GM19193 (cell line): ENCODE results near the gene TBCD.

Experiments used
- POLR2A ChIP-seq: IDR thresholded peaks from 4 replicates; pipeline ENCODE4 v1.6.1; 2011; ENCODE audit not compliant: insufficient read depth, insufficient read length; ENCODE audit errors: extremely low read depth

Gene TBCD

DNA sequence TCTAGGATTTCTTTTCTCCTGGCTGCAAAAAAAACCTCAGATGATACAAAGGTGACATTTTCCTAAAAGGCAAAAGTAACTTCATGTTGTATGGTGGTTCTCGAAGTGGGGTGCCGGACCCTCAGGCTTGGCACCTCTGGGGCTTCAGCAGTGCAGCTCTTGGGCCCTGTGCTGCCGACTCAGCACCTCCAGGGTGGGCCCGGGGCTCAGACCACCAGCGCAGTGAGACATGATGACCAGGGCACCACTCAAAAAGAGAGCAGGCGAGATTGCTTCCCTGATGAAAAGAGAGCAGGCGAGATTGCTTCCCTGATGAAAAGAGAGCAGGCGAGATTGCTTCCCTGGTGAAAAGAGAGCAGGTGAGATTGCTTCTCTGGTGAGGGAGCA lies 186.6 kb downstream of the TBCD start:
- no peak for TF ChIP-seq POLR2A

DNA sequence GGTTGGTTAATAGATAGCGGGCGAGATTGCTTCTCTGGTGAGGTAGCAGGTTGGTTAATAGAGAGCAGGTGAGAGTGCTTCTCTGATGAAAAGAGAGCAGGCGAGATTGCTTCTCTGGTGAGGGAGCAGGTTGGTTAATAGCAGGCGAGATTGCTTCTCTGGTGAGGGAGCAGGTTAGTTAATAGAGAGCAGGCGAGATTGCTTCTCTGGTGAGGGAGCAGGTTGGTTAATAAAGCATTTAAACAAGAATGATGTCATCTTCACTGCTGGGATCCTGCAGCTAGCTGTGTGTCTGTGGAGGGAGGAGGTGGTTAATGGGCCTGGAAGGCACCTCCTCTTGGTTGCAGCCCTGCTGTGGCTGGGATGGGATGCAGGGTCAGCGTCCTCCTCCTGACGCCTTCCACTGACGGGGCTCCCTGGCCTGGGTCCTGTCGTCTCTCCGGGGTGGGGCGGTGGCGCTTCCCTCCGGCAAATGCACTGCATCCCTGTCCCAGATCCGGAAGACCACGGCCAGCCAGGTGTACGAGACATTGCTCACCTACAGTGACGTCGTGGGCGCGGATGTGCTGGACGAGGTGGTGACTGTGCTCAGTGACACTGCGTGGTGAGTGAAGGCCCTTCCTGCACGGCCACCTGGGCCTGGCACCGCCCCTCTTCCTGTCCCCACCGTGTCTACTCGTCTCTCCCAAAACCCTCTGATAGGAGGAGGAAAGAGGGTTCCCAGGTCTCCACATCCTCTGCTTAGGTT lies 187.2 kb downstream of the TBCD start:
- TF ChIP-seq POLR2A: no peak

DNA sequence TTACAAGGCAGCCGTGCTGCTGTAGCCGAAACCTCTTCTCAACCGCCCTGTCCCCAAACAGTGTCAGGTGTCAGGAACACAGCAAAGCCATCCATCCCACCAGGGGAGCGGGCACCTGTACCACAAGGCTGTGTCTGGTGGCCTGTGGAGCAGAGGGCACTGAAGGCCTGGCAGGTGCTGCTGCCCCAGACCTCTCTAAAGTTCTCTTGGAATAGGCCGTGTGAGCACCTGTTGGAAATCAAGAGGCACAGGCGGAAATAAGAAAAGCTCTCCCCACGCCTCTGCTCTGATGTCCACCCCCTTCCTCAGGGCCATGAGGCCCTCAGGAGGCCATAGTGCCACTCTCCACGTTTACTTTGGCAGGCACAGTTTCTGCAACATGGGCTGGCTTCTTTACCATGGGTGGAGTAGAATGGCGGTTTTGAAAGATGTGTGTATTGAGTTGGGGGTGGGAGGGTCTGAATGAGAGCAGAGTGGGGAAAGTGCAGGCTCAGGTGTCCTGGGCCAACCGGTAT lies 187.8 kb downstream of the TBCD start:
- no peak for TF ChIP-seq POLR2A

DNA sequence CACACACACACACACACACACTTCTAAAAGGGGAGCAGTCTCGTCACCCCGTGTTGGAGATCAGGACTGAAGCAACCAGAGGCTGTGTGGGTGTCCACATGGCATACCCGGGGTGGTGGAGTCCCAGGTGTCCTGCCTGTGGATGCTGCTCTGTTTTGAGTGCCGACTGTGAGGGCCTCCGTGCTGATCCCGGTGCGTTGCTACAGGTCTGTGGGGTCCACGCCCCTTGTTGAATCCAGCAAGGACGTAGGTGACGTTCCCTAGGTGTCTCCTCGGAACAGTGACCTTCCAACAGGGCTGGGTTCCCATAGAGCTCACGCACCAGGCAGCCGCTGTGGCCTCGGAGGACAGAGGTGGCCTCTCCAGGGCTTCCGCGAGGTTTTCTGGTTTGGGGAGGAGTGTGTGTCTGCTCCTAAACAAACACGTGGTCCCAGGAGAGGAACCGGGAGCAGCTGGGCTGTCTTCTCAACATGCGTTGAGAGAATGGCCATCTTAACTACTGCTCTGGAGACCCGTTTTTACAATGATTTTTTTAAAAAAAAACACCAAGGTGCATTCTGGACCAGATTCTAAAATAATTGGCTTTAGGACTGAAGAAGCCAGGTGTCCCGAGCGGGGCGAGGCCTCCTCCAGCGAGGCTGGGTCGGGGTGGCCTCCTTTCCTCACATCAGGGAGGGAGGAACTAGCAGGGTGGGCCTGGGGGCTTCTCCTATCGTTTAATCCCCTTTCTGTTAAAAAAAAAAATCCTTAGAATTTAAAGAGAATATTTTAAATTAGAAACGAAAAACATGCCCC lies 188.6 kb downstream of the TBCD start:
- TF ChIP-seq POLR2A: no peak

DNA sequence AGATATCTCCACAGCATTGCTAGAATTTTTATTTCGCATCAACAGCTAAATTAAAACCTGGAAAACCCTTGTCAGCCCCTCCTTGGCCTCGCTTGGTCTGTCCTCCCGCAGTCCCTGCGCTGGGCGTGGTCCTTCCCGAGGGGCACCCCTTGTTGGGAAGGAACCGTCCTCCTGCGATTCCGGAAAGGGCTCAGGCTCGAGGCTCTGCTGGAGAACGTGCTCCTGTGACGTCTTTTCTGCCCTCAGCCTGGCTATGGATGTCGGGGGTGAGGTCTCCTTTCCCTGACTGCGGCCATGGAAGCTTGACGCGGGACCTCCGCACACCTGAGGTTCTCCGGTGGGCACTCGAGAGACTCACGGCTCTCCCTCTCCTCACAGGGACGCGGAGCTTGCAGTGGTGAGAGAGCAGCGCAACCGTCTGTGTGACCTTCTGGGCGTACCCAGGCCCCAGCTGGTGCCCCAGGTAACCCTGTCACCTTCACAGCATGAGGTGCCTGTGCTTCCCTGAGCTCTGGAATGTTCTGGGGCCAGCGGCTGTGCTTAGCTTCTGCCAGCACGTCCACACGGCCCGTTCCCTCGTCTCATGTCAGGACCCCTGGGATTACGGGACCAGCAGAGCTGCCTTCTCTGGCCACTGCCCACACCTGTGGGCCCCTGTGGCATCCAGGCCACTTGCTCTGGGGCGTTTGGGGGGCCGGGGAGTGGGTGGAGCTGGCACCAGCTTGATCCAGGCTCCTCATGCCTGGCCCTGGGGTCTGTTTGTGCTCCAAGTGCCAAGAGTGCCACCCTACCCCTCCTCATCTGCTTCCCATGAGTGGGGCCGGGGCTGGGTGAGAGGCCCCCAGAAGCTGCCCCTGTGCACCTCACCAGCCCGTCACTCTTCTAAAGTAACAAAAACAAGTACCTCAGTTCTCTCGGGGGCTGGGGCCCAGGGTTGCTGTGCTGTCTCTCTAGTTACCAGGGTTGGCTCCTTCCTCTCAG lies 189.4 kb downstream of the TBCD start:
- TF ChIP-seq POLR2A: no peak

DNA sequence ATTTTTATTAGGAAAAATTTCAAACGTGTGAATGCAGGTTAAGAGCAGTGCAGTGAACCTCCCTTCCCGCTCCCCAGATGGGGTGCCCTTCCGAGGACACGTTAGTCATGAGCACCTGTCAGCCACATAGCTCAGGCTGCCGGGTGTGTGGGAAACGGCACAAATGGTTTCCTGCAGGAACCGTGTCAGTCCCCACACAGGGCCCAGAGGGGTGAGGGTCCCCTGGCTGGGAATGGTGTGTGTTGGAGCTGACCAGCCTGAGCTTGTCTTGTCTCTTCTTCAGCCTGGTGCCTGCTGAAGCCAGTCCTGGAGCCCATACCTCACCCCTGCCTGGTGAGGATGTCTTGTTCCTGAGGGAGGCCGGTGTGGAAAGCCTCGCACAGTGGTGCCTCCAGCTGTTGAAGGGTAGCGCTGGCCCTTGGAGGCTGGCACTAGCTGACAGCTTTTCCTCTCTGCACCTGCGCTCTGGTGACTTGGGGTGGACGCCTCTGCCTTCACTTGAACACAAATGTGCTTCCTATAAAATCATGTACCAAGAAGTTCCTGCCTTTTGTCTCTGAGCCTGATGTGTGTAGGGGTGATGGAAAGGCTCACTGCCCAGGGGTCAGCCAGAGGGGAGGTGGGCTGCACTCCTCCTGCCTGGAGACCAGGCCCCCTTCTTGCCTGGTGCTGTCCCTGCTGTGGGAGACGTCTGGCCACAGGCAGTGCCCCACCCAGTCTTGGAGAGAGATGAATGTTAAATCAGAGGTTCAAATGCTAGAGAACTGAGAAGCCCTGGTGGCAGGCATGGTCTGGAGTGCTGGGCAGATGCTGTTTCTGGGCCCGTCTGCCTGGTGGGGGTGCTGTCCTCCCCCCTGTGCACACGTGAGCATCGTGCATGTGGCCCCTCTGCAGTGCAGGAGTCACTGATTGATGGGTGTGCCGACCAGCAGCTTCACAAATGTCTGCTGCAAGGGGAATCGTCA lies 190.6 kb downstream of the TBCD start:
- TF ChIP-seq POLR2A: no peak

DNA sequence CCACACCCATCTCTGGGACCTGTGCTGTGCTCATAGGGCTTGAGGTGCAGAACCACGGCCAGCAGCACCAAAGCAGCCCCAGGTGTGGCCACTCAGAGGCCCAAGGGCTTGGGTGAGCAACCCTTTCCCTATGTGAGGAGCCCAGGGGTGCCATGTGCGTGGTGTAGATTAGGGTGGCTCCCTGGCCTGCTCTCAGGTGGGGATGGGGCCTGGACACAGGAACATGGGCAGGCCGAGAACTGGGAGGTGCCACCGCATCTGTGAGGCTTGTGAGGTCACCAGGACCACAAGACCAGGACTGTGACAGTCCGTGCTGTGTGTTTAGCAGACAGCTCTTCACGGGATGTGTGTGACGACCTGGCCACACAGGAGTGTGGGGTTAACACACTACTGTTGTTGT lies 191.5 kb downstream of the TBCD start:
- no peak for TF ChIP-seq POLR2A

DNA sequence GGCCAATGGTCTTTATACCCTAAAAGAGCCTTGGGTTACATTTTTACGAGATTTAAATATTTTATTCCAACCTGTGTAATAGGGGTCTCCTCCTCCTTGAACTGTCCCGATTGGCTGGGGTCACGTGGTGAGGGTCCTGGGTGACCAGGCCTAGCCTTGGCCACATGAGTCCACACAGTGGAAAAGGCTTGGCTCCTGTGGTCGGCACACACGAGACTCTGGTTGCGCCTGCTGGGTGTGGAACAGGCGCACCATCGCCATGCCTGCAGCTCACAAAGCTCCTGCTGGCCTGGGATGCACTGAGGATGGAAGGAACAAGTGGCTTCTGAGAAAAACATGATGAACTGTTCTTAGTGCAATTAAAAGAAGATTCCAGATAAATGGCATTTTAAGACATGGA lies 191.9 kb downstream of the TBCD start:
- TF ChIP-seq POLR2A: no peak

DNA sequence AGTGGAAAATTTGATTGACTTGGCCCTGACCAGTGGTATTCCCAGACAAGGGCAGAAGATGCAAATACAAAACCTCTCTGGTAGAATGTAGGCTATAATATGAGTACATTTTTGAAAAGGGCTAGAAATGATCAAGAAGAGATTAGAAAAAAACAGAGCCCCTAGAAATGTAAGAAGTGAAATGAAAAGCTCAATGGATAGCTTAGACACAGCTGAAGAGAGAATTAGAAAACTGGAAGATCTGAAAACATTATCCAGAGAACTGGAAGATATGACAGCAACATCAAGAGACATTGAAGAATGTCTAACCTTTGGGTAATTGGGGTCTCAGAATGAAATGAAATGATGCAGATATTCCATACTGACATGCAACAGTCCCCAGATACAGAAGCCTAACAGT lies 193.1 kb downstream of the TBCD start:
- TF ChIP-seq POLR2A: no peak

DNA sequence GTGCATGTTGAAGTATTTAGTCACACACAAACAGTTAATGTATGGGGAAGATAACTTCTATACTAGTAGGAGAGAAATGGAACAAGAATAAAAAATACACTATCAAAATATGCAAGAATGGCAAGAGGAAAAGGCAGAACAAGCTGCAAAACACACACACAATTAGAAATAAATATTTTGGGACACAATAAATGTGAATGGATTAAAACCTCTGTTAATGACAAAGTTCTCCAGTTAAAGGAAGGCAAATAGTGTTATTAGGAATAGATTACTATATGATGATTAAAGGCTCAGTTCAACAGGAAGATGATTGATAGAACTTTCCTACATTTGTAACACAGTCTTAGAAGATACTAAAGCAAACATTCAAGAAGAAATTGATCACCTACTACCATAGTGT lies 194.2 kb downstream of the TBCD start:
- no peak for TF ChIP-seq POLR2A

DNA sequence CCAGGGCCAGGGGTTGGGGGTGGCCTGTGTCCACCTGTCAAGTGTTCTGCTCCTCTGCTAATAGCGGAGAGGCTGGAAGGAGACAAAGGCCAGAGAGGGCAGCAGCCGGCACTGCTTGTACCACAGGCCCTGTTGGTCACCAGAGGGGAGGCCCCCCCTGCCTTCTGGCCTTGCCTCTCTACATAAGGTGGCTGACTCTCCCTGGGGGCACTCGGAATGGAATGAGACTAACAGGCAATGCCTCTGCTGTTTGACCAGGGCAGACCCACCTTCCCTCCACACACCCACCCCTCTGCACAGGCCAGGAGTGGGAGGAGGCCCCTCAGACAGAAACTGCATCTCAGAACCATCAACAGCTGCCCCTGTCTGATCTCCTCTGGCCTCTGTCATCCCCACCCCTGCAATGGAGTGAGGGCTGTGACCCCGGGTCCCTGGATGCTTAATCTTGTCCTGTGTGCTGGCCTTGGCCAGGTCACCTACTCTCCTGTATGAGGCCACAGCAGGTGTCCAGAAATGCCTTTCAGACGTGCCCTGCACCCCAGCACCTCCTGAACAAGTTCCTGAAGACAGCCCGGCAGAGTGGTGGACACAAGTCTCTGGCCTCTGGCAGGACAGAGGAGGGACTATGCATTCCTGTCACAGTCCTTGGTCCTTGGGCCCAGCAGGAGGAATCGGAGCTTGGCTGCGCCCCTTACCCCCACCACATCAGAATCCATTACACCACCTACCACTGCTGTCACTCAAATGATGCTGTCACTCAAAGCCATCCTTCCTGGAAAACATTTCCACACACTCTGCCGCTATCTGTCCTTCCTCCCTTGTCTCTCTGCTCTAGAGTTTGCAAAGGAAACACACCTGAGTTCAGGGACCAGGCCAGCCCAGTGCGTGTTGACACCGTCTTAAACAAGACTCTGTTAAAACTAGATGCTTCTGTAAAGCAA lies 195.5 kb downstream of the TBCD start:
- TF ChIP-seq POLR2A: no peak

DNA sequence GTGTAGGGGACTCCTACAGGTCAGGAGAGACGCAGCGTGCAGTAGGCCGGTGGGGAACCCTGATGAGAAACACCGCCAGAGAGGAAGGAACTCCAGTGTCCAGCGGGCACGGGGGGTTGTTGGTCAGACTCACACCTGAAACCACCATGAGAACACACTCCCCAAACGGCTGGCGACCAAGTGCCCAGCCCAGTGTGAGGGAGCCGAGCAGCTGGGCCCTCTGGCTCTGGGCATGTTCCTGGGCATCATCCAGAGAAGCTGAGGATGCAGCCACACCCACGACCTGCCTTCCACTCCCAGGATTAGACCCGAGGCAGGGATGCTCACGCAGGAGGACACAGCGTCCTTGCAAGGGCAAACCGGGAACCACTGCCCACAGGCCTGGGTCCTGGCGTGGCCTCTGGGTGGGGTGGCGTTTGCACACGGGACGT lies 196.2 kb downstream of the TBCD start:
- no peak for TF ChIP-seq POLR2A

DNA sequence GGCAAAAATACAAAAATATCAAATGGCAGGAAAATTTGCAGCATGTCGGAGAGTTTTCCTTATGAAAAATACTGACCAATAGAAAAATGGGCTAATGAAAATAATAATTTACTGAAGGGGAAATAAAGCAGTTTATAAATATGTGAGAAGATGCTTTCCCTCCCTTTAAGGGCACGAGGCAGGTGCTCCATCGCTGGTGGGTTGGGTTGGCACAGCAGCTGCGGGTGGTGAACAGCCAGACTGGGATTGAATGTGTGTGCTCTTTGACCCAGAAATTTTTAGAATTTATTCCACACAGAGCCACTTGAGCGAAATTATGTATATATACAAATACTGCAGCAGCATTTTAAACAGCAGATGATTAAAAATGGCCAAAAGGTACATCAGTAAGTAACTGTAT lies 197.1 kb downstream of the TBCD start:
- no peak for TF ChIP-seq POLR2A

DNA sequence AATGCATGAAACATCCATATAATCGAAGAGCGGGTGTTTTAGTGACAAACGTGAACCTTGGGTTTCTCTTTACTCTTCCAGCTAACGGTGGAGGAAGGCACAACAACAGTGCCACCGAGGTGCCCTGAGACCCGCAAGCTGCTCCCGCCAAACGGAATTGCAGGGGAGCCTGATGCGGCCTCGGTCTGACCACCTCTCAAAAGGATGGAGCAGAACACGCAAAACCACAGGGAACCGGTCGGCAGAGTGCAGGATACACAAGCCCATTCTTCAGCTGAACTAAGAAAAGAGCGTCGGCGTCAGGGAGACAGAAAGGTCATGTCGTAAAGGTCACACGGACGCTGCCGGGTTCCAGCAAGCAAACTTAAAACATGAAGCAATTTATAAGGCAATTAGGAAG lies 197.5 kb downstream of the TBCD start:
- no peak for TF ChIP-seq POLR2A
